Left cardiac atrium (tissue), 4 donors: ENCODE data around the gene SLC5A9. TPM values are rescaled to one million over a fixed set of nuclear protein-coding genes. Genes with fewer than 3 reads are reported as not detected.
"Not testable (repeated sequence)": the region's sequence is repeated elsewhere in the genome, so short reads cannot be mapped to it uniquely, and the experiment has no call there.

ENCODE experiments used
- ATAC-seq, 2 donors: fragments of 200-7000 bp; cut with Tn5 transposase; one replicate each; pipeline ENCODE4 v1.9.1; 2020; ENCODE audit warnings: mild to moderate bottlenecking in 2 of 2, moderate library complexity in 2 of 2
- DNase-seq: peaks from one replicate; pipeline ENCODE4 v3.0.0-alpha.2; 2020
- intact Hi-C, 2 donors: fragments of 100-400 bp; cut with DNase I; formaldehyde crosslinking; loops; one replicate each; pipeline versions ENCODE4 v1.14.1 to v1.15.1; 2022 to 2023
- total RNA-seq, 2 donors: library from RNA; stranded (reverse); fragmentation: NEBNext Ultra II Directional; extraction: Animal tissue kit (Norgen Biotek cat#: 25700); gene quantifications; one replicate each; pipeline ENCODE4 v1.2.1, GENCODE V29; 2021
- donor health status: DM: no; HTN: yes; CAD: no.
- donor health status: DM: no; HTN: yes; CAD: no; lungs with severe emphysema.
- donor health status: DM: yes; HTN: yes; CAD: no.
- donor health status: Dilated cardiomyopathy.

The SLC5A9 gene
- total RNA-seq, 2 donors from 2014 or later = 0.15 to 0.42 TPM

GRCh38 chr1:48282329-48282728 lies 59.8 kb downstream of the SLC5A9 start:
- intact Hi-C loops, DNase-seq, ATAC-seq: not testable (repeated sequence)

GRCh38 chr1:48284696-48285420 lies 62.3 kb downstream of the SLC5A9 start:
- ATAC-seq, intact Hi-C loops, DNase-seq: not testable (repeated sequence)

GRCh38 chr1:48285525-48285924 lies 63.0 kb downstream of the SLC5A9 start:
- DNase-seq (no peak), ATAC-seq (no peak)
- intact Hi-C loops = no loop called here

GRCh38 chr1:48291421-48291820 lies 68.9 kb downstream of the SLC5A9 start:
- intact Hi-C loops = no loop called here
- DNase-seq (no peak), ATAC-seq (no peak)

- ATAC-seq (no peak), DNase-seq (no peak)
- intact Hi-C loops = no loop called here
These were observed 70.2 kb downstream of the SLC5A9 start for GRCh38 chr1:48292706-48293105.

- ATAC-seq, intact Hi-C loops, DNase-seq: not testable (repeated sequence)
These were observed 71.6 kb downstream of the SLC5A9 start for GRCh38 chr1:48294094-48294493.

- intact Hi-C loops = no loop called here
- no peak for ATAC-seq
- no peak for DNase-seq
These were observed 72.1 kb downstream of the SLC5A9 start for GRCh38 chr1:48294656-48295055.

Other genes starting within 250 kb of the SLC5A9 start
- 1 to 10 TPM; 6.2 to 7.6 TPM for gene TRABD2B, start 225.3 kb upstream of the SLC5A9 start, total RNA-seq
- gene SPATA6, start 249.5 kb downstream of the SLC5A9 start, total RNA-seq = 10 to 100 TPM; 14.7 to 15.2 TPM